Measurements from ENCODE around the gene SCLT1.

The SCLT1 gene

GRCh38 chr4:128837198-128837597, 256.1 kb downstream of the SCLT1 start:
- DNase-seq = no peak

- DNase-seq = no peak
Measured at GRCh38 chr4:128835498-128836222, 257.7 kb downstream of the SCLT1 start.

Measured in T-helper 9 cell (primary cell).